ENCODE data around the gene GNAT2.

GRCh38 chr1:109640285-109640865 is 21.0 kb upstream of the GNAT2 start:
- TF ChIP-seq POLR2A (IDR thresholded peaks at IDR 0.05) (no peak), CTCF (IDR thresholded peaks at IDR 0.05) (peak; percentile 89 to 98 (median 90))
